Subcutaneous adipose tissue (tissue), 4 donors: Measurements from ENCODE around the gene AGR3. TPM values are rescaled to one million over a fixed set of nuclear protein-coding genes. Genes with fewer than 3 reads are reported as not detected.

Experiments used
- total RNA-seq, 4 donors: library from RNA; depleted of rRNA; stranded (reverse); fragments of >200 nt; gene quantifications; one replicate each; pipeline ENCODE4 v1.1.0, GENCODE V29; 2016
- TF ChIP-seq, protein P1 (sequence below): fragments of 450-650 bp; IDR thresholded peaks from one replicate; pipeline ENCODE4 v1.5.1; 2016; ENCODE audit warnings: low read depth, mild to moderate bottlenecking, control low read depth, antibody characterized with exemption, moderate library complexity

The AGR3 gene
- total RNA-seq, 4 donors from 2014 or later, result not detected

DNA sequence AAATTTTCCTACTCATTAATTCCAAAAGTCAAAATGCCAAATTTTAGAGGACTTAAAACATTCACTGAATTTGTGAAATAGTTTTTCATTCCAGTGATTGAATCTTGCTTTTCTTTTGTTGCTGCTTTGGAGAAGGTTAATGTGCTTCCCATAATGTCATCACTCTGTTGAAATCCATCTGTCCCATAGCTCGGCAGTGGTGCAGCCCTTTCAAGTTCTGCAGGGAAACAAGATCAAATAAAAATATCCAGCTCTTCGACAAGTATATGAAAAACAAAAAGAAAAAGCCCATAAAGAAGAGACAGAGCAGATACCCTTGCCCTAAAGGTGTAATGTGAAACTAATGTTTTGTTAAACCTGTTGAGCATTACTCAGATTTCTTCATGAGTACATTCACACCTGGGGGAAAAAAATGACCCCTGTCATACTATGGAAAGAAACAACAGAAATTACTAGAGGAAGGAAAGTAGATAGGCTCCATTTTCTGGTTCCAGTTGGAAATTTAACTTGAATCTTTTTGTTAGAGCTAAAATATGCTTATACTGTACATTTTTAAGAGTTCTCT is 35.1 kb downstream of the AGR3 start:
- TF ChIP-seq, protein P1, sequence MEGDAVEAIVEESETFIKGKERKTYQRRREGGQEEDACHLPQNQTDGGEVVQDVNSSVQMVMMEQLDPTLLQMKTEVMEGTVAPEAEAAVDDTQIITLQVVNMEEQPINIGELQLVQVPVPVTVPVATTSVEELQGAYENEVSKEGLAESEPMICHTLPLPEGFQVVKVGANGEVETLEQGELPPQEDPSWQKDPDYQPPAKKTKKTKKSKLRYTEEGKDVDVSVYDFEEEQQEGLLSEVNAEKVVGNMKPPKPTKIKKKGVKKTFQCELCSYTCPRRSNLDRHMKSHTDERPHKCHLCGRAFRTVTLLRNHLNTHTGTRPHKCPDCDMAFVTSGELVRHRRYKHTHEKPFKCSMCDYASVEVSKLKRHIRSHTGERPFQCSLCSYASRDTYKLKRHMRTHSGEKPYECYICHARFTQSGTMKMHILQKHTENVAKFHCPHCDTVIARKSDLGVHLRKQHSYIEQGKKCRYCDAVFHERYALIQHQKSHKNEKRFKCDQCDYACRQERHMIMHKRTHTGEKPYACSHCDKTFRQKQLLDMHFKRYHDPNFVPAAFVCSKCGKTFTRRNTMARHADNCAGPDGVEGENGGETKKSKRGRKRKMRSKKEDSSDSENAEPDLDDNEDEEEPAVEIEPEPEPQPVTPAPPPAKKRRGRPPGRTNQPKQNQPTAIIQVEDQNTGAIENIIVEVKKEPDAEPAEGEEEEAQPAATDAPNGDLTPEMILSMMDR, result no peak

DNA sequence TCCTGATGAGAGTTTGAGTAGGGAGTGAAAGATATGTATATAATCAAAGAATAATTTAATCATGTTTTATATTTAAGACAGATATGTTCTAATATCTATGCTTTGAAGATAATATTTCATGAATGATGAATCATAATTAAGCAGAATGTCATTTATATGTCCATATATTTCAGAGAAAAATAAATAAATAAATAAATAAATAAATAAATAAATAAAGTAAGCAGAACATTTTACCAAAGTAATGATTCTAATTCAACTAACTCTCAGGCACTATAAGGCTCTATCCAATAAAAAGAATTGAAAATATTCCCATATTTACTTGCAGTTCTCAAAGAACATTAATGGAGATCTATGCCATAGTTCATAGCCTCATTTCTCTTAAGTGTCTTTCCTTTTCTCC is 36.0 kb downstream of the AGR3 start:
- TF ChIP-seq, protein P1, result no peak

DNA sequence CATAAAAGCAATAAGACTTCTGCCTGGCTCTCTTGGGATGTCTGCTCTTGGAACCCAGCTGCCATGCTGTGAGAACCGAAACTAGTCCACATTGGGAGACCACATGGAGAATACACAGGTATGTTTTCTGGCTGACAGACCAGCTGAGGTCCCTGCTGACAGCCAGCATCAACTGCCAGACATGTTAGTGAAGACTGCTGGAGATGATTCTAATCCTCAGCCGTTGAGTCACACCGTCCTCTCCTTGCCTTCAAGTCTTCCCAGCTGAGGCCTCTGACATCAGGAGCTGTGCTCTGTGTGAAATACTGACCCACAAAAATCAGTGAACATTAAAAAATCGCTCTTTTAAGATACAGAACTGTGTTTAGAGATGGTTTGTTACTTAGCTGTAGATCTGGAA is 40.1 kb downstream of the AGR3 start:
- TF ChIP-seq, protein P1, result no peak

DNA sequence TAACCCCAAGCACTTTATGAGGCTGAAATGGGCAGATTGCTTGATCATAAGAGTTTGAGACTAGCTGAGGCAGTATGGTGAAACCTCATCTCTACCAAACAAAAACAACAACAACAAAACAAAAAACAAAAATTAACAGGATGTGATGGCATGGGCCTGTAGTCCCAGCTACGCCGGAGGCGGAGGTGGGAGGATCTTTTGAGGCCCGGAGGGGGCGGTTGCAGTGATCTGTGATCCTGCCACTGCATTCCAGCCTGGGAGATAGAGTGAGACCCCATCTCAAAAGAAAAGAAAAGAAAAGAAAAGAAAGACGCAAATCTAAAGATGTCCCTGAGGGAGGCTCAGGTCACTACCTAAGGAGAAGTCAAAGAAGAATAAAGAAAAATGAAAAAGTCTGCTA is 41.7 kb downstream of the AGR3 start:
- TF ChIP-seq, protein P1, result no peak

DNA sequence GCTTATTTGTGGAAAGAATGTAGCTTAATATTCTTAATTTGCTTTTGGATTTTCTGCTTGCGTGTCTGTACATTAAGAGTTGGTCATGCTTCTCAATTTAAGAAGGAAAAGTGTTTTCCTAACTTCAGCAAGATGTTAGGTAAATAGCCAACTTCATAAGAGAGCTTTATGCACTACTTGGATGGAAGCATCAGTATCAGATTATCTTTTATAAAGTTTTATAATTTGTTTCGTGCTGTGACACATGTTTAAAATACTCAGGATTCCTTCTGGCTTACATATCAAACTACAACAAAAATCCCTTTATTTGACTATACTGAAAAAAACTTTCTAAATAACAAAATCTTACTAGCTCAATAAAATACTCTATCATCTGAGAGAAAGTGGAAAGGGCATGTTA is 42.1 kb downstream of the AGR3 start:
- TF ChIP-seq, protein P1, result no peak

DNA sequence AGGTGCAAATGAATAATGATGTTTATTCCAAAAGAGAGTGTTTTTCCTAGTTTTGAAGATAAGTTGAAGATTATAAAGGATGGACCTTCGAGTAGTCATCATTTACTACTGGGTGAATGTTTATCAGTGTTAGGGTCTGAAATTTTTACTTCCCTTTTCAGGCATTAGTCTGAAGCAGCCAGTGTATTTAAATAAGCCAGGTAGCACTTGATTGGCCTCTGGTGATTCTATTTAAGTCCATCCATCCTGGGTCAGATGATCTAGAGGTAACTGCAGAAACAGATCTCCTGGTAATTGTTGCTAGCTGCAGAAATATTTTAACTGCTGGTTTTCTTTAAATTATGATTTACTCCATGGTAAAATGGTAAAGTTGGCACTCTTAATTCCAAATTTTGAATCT is 42.9 kb downstream of the AGR3 start:
- TF ChIP-seq, protein P1, result no peak

DNA sequence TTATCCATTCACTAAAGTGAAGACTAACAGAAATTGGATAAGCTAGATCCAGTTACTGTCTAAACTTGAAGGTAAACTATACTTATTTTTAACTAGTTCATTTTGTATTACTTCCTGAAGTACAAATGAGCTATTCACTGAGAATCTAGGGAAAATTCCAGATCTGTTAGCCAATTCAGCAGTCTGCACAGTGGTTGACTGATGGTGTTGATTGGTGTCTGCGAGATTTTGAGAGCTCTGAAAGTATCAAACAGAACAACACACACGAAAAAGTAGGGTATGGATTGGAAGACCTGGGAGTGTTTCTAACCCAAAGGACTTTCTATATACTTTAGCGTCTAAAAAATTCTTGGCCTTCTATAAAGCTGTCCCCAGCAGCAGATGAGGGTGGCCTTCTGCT is 43.4 kb downstream of the AGR3 start:
- TF ChIP-seq, protein P1, result no peak
